Measurements from ENCODE around the gene CS.

CS gene

DNA sequence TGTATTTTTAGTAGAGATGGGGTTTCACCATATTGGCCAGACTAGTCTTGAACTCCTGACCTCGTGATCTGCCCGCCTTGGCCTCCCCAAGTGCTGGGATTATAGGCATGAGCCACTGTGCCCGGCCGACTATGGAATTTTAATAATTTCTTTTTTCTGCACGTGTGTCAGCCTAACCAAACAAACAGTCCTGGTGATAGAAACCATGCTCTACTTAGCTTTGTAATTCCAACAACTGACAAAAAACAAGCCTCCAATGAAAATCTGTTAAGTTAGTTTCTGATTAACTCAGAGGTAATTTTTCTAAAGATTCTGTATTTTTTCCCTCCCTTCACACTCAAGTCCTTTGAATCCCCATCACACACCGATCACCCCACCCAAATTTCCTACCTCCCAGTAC lies 18.1 kb downstream of the CS start:
- peaks cover 85% of the 10 kb centered on the region for H3K36me3 ChIP-seq (ENCODE audit: control insufficient read depth, low read length)
- peaks cover 2% of the 10 kb centered on the region; the same call in 1 of the 2 replicates for H3F3A ChIP-seq (ENCODE audit: control insufficient read depth, insufficient read depth)
- TF ChIP-seq EZH2phosphoT487 (IDR thresholded peaks at IDR 0.05; ENCODE audit: borderline replicate concordance, low read length) = no peak
- TF ChIP-seq, protein P1, sequence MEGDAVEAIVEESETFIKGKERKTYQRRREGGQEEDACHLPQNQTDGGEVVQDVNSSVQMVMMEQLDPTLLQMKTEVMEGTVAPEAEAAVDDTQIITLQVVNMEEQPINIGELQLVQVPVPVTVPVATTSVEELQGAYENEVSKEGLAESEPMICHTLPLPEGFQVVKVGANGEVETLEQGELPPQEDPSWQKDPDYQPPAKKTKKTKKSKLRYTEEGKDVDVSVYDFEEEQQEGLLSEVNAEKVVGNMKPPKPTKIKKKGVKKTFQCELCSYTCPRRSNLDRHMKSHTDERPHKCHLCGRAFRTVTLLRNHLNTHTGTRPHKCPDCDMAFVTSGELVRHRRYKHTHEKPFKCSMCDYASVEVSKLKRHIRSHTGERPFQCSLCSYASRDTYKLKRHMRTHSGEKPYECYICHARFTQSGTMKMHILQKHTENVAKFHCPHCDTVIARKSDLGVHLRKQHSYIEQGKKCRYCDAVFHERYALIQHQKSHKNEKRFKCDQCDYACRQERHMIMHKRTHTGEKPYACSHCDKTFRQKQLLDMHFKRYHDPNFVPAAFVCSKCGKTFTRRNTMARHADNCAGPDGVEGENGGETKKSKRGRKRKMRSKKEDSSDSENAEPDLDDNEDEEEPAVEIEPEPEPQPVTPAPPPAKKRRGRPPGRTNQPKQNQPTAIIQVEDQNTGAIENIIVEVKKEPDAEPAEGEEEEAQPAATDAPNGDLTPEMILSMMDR (IDR thresholded peaks at IDR 0.05; ENCODE audit: low read depth, low read length, poor library complexity, severe bottlenecking) = no peak
- H3K9me2 ChIP-seq (replicated peaks; ENCODE audit: control insufficient read depth, low read length) = no peaks in the 10 kb centered on the region
- no peak overlapping the region for H3K4me3 ChIP-seq (ENCODE audit: low read length)
- H4K20me1 ChIP-seq (ENCODE audit: control insufficient read depth, insufficient read depth, low read depth, low read length) = no peaks in the 10 kb centered on the region
- no peak overlapping the region for H3K4me2 ChIP-seq (ENCODE audit: low read length)
- H3K27me3 ChIP-seq (ENCODE audit: control insufficient read depth, low read length) = no peaks in the 10 kb centered on the region
- no peaks in the 10 kb centered on the region for H3K4me1 ChIP-seq (ENCODE audit: control insufficient read depth, low read length)
- no peaks in the 10 kb centered on the region for H3K9me3 ChIP-seq (ENCODE audit: control insufficient read depth, insufficient read depth, low read length)
- no peak overlapping the region for H3K27ac ChIP-seq (ENCODE audit: low read depth, low read length)
- H3K79me2 ChIP-seq (ENCODE audit: control insufficient read depth, low read length) = peaks cover 12% of the 10 kb centered on the region

DNA sequence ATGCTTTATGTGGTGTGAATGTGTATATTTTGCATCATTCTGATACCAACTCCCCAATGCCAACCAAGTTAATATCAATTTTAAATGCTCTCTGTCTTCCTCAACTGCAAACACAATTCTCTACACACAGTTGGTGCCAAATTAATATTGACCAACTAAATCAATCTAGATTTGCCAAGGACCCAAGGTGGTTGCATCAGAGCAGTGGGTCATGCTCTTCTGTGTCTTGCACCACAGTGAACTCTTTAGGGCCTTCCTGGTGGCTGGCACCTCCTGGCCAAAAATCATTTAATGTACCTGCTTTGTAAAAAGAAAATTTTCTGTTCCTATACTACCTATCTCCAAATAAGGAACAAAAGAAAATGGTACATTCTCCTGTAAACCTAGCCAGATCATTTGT lies 19.3 kb downstream of the CS start:
- peaks cover 4% of the 10 kb centered on the region; the same call in 1 of the 2 replicates for H3K79me2 ChIP-seq (ENCODE audit: control insufficient read depth, low read length)
- H3K9me2 ChIP-seq (replicated peaks; ENCODE audit: control insufficient read depth, low read length) = no peaks in the 10 kb centered on the region
- no peaks in the 10 kb centered on the region for H3K4me1 ChIP-seq (ENCODE audit: control insufficient read depth, low read length)
- no peak overlapping the region for H3K27ac ChIP-seq (ENCODE audit: low read depth, low read length)
- peaks cover 84% of the 10 kb centered on the region for H3K36me3 ChIP-seq (ENCODE audit: control insufficient read depth, low read length)
- H3K4me2 ChIP-seq (ENCODE audit: low read length) = no peak overlapping the region
- H4K20me1 ChIP-seq (ENCODE audit: control insufficient read depth, insufficient read depth, low read depth, low read length) = no peaks in the 10 kb centered on the region
- no peak for TF ChIP-seq EZH2phosphoT487 (IDR thresholded peaks at IDR 0.05; ENCODE audit: borderline replicate concordance, low read length)
- TF ChIP-seq, protein P1 (IDR thresholded peaks at IDR 0.05; ENCODE audit: low read depth, low read length, poor library complexity, severe bottlenecking) = no peak
- H3K9me3 ChIP-seq (ENCODE audit: control insufficient read depth, insufficient read depth, low read length) = no peaks in the 10 kb centered on the region
- no peaks in the 10 kb centered on the region for H3K27me3 ChIP-seq (ENCODE audit: control insufficient read depth, low read length)
- H3K4me3 ChIP-seq (ENCODE audit: low read length) = no peak overlapping the region
- H3F3A ChIP-seq (ENCODE audit: control insufficient read depth, insufficient read depth) = peaks cover 4% of the 10 kb centered on the region; the same call in 1 of the 2 replicates

DNA sequence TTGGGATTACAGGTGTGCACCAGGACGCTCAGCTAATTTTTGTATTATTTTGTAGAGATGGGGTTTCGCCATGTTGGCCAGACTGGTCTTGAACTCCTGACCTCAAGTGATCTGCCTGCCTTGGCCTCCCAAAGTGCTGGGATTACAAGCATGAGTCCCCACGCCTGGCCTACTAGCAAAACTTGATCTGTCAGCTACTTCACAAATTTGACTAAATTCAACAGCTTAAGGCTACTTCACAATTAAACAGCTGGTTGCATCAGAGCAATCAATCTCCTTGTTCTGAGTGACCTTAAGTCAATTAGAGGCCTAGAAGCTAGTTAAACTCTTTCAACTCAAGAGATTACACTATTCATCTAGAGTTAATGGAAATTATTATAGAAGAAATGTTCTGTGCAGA lies 21.2 kb downstream of the CS start:
- H3K36me3 ChIP-seq (ENCODE audit: control insufficient read depth, low read length) = peaks cover 93% of the 10 kb centered on the region
- no peak overlapping the region for H3K4me3 ChIP-seq (ENCODE audit: low read length)
- no peak overlapping the region for H3K27ac ChIP-seq (ENCODE audit: low read depth, low read length)
- no peaks in the 10 kb centered on the region for H4K20me1 ChIP-seq (ENCODE audit: control insufficient read depth, insufficient read depth, low read depth, low read length)
- H3K27me3 ChIP-seq (ENCODE audit: control insufficient read depth, low read length) = no peaks in the 10 kb centered on the region
- H3F3A ChIP-seq (ENCODE audit: control insufficient read depth, insufficient read depth) = peaks cover 8% of the 10 kb centered on the region; the same call in 1 of the 2 replicates
- TF ChIP-seq, protein P1 (IDR thresholded peaks at IDR 0.05; ENCODE audit: low read depth, low read length, poor library complexity, severe bottlenecking) = no peak
- TF ChIP-seq EZH2phosphoT487 (IDR thresholded peaks at IDR 0.05; ENCODE audit: borderline replicate concordance, low read length) = no peak
- H3K4me2 ChIP-seq (ENCODE audit: low read length) = no peak overlapping the region
- H3K4me1 ChIP-seq (ENCODE audit: control insufficient read depth, low read length) = no peaks in the 10 kb centered on the region
- no peaks in the 10 kb centered on the region for H3K9me3 ChIP-seq (ENCODE audit: control insufficient read depth, insufficient read depth, low read length)
- no peaks in the 10 kb centered on the region for H3K79me2 ChIP-seq (ENCODE audit: control insufficient read depth, low read length)
- H3K9me2 ChIP-seq (replicated peaks; ENCODE audit: control insufficient read depth, low read length) = no peaks in the 10 kb centered on the region
